Measurements from ENCODE around the gene DPM2. TPM values are rescaled to one million over a fixed set of nuclear protein-coding genes. Genes with fewer than 3 reads are reported as not detected.
A peak's percentile ranks its signal among the peaks of the same experiment; 100 is the strongest.

Gene DPM2
- total and polyA plus RNA-seq, 2 of the 4 experiments (the other 2 are of a cell fraction): 10.8 to 60.6 TPM

DNA sequence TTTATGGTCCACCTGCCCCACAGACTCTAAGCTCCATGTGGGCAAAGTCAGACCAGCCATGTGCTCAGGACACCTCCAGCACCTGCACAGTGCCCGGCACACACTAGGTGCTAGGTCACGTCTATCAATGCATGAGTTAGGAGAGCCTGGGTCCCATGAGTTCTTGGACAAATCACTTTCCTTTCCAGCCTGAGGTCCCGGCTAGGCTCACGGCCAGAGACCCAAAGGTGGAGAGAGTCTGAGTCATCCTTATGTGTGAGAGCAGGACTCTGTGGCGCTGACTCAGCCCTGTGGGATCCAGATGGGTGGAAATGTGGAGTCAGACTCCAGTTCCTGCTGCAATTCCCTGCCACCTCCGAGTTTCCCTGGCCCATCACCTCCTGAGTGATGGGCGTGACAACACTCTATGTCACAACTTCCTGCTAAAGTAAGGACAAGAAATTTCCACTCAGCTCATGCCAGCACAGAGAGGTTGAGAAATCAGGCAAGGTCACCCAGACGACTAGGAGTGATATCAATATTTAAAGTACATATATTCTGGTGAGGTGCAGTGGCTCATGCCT lies 18.3 kb downstream of the DPM2 start:
- in situ Hi-C loops (cut with MboI; ENCODE audit: low sequenced_read_pairs): no loop called here
- no peak overlapping the region for H3K23ac ChIP-seq (ENCODE audit: low read depth, low read length)
- no peak overlapping the region for H3K9ac ChIP-seq (ENCODE audit: low read depth, low read length)
- ATAC-seq (ENCODE audit: low read depth) (peak; percentile 33), DNase-seq (peak; percentile 99)
- H3K18ac ChIP-seq (ENCODE audit: low read depth, low read length): no peak overlapping the region
- H3K4me3 ChIP-seq (ENCODE audit: insufficient read depth, low read depth, low read length): no peak overlapping the region
- no peaks in the 10 kb centered on the region for H3K9me3 ChIP-seq (ENCODE audit: control insufficient read depth, insufficient read depth, low read length)
- no peak overlapping the region for H4K5ac ChIP-seq (ENCODE audit: low read depth, low read length)
- no peaks in the 10 kb centered on the region for H3K27me3 ChIP-seq (ENCODE audit: control insufficient read depth, insufficient read depth, low read length)
- H3K9me1 ChIP-seq (ENCODE audit: insufficient read depth, low read length): peaks cover 16% of the 10 kb centered on the region
- H3K56ac ChIP-seq (ENCODE audit: extremely low read depth, insufficient read depth, low read length): no peak overlapping the region
- POLR2A ChIA-PET (ENCODE audit: unreplicated experiment): no interaction called here
- H2AFZ ChIP-seq (replicated peaks; ENCODE audit: low read length, poor library complexity): peak overlapping the region; percentile 65
- H3K79me1 ChIP-seq (ENCODE audit: low read depth in 1 of 2, low read length in 2 of 2): peaks cover 4 to 34% of the 10 kb centered on the region in 2 experiments
- H3K27ac ChIP-seq (ENCODE audit: insufficient read depth, low read length): peak overlapping the region; percentile 49
- WGBS, 2 experiments (ENCODE audit: extremely low coverage in 2 of 2, insufficient read length in 1 of 2): 10% methylated on average over 2 of the region's 8 CpGs; no CpG with 5 or more reads in 1 of the 2 experiments
- CTCF ChIA-PET: interaction anchor here (1.4 kb wide), 1 partner anchor 185 kb away, joined by 6 read pairs; the partner anchor contains the start of gene TOR2A
- H2BK20ac ChIP-seq (ENCODE audit: low read depth, low read length): peak overlapping the region; percentile 98
- peak overlapping the region; percentile 83 for H4K91ac ChIP-seq (ENCODE audit: insufficient read depth, low read depth, low read length)
- H3K14ac ChIP-seq (replicated peaks; ENCODE audit: low read depth, low read length): 0 out of 2 replicates have a peak overlapping the region, but pooled peaks have one; percentile 62
- peaks cover 2% of the 10 kb centered on the region; the same call in 1 of the 2 replicates for H3K36me3 ChIP-seq (ENCODE audit: control insufficient read depth, insufficient read depth, low read length)
- intact Hi-C loops (cut with micrococcal nuclease): loop anchor here (5.0 to 10.0 kb wide), 3 partner anchors 82 to 305 kb away; partner anchors contain the start of genes FPGS and STXBP1
- H3K4me1 ChIP-seq (ENCODE audit: control insufficient read depth, insufficient read depth, low read length): peaks cover 32% of the 10 kb centered on the region
- H2BK5ac ChIP-seq (ENCODE audit: low read depth, low read length, poor library complexity, severe bottlenecking): peak overlapping the region; percentile 58
- H4K8ac ChIP-seq (ENCODE audit: low read depth in 2 of 2, low read length in 2 of 2): peak overlapping the region; percentile 52 to 72; a peak in 1 of 4 replicates
- peak overlapping the region; percentile 71 for H3K4ac ChIP-seq (ENCODE audit: low read depth, low read length)
- dilution Hi-C loops (cut with HindIII; ENCODE audit: low sequenced_read_pairs, unreplicated experiment): no loop called here
- H2AK5ac ChIP-seq (ENCODE audit: low read depth, low read length): peak overlapping the region; percentile 87
- peak overlapping the region; percentile 52 for H2BK120ac ChIP-seq (ENCODE audit: low read depth, low read length)
- H4K20me1 ChIP-seq (ENCODE audit: insufficient read depth, low read length): peaks cover 11% of the 10 kb centered on the region
- peak overlapping the region; percentile 54 for H3K4me2 ChIP-seq (ENCODE audit: low read depth, low read length)
- no TSS peak for BruUV-seq (replicated peaks)
- H2BK15ac ChIP-seq (ENCODE audit: low read depth, low read length): peak overlapping the region; percentile 78; the same call in 2 of the 3 replicates
- H2AK9ac ChIP-seq (replicated peaks; ENCODE audit: low read depth, low read length, poor library complexity): peak overlapping the region; percentile 46
- no peak for TF ChIP-seq POLR2A (IDR thresholded peaks at IDR 0.05; ENCODE audit: low read depth, low read length)
- TF ChIP-seq RAD21 (IDR thresholded peaks at IDR 0.05; ENCODE audit: low read length): no peak
- TF ChIP-seq FOS (IDR thresholded peaks at IDR 0.05; ENCODE audit: low read depth, low read length): peak; percentile 99
- TF ChIP-seq RFX5 (IDR thresholded peaks at IDR 0.05; ENCODE audit: low read depth, low read length): no peak; the same call in 1 of the 2 replicates
- TF ChIP-seq, protein P1, sequence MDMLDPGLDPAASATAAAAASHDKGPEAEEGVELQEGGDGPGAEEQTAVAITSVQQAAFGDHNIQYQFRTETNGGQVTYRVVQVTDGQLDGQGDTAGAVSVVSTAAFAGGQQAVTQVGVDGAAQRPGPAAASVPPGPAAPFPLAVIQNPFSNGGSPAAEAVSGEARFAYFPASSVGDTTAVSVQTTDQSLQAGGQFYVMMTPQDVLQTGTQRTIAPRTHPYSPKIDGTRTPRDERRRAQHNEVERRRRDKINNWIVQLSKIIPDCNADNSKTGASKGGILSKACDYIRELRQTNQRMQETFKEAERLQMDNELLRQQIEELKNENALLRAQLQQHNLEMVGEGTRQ (IDR thresholded peaks at IDR 0.05; ENCODE audit: low read depth, low read length): peak; percentile 45
- TF ChIP-seq, protein P2, sequence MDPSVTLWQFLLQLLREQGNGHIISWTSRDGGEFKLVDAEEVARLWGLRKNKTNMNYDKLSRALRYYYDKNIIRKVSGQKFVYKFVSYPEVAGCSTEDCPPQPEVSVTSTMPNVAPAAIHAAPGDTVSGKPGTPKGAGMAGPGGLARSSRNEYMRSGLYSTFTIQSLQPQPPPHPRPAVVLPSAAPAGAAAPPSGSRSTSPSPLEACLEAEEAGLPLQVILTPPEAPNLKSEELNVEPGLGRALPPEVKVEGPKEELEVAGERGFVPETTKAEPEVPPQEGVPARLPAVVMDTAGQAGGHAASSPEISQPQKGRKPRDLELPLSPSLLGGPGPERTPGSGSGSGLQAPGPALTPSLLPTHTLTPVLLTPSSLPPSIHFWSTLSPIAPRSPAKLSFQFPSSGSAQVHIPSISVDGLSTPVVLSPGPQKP (IDR thresholded peaks at IDR 0.05; ENCODE audit: borderline replicate concordance, low read depth, low read length): no peak
- TF ChIP-seq SMC3 (IDR thresholded peaks at IDR 0.05; ENCODE audit: low read depth, low read length): no peak
- TF ChIP-seq NFE2L2 (IDR thresholded peaks at IDR 0.05; ENCODE audit: low read depth, low read length): peak; percentile 75
- peak; percentile 55; the same call in 1 of the 2 replicates for TF ChIP-seq MXI1 (IDR thresholded peaks at IDR 0.05; ENCODE audit: borderline replicate concordance, low read depth, low read length)
- peak; percentile 99 for TF ChIP-seq CEBPB (IDR thresholded peaks at IDR 0.05; ENCODE audit: low read depth, low read length)
- peak; percentile 34; the same call in 1 of the 2 replicates for TF ChIP-seq MAZ (IDR thresholded peaks at IDR 0.05; ENCODE audit: borderline replicate concordance, low read depth, low read length)
- TF ChIP-seq, protein P3, sequence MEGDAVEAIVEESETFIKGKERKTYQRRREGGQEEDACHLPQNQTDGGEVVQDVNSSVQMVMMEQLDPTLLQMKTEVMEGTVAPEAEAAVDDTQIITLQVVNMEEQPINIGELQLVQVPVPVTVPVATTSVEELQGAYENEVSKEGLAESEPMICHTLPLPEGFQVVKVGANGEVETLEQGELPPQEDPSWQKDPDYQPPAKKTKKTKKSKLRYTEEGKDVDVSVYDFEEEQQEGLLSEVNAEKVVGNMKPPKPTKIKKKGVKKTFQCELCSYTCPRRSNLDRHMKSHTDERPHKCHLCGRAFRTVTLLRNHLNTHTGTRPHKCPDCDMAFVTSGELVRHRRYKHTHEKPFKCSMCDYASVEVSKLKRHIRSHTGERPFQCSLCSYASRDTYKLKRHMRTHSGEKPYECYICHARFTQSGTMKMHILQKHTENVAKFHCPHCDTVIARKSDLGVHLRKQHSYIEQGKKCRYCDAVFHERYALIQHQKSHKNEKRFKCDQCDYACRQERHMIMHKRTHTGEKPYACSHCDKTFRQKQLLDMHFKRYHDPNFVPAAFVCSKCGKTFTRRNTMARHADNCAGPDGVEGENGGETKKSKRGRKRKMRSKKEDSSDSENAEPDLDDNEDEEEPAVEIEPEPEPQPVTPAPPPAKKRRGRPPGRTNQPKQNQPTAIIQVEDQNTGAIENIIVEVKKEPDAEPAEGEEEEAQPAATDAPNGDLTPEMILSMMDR (conservative IDR thresholded peaks at IDR 0.05; ENCODE audit: low read depth, low read length): no peak
- TF ChIP-seq RCOR1 (IDR thresholded peaks at IDR 0.05; ENCODE audit: insufficient replicate concordance, low read length): peak; percentile 81
- peak; percentile 84 for TF ChIP-seq MAFK (IDR thresholded peaks at IDR 0.05; ENCODE audit: low read depth, low read length)
- TF ChIP-seq BHLHE40 (IDR thresholded peaks at IDR 0.05; ENCODE audit: low read depth, low read length): peak; percentile 70

All from IMR-90 (cell line).